OCI-LY3 (cell line): ENCODE measurements around the gene NEDD1.

Experiments used
- H2AFZ ChIP-seq: fragments of 200-600, 300-600 bp; shearing (Covaris generic); 2 replicates; pipeline ENCODE4 v1.6.0; 2014; ENCODE audit warnings: antibody characterized with exemption, low read depth, low read length
- H3K27ac ChIP-seq: fragments of 200-600, 300-600 bp; sonication (generic); 2 replicates; pipeline ENCODE4 v1.5.1; 2014; ENCODE audit warnings: mild to moderate bottlenecking, low read length, moderate library complexity, mixed read lengths
- H3K27me3 ChIP-seq: fragments of 200-600, 300-600 bp; sonication (generic); 2 replicates; pipeline ENCODE4 v1.6.1; 2014; ENCODE audit warnings: low read depth, low read length, mixed read lengths
- H3K36me3 ChIP-seq: fragments of 200-600, 300-600 bp; sonication (generic); replicated peaks from 2 replicates; pipeline ENCODE3; 2014; ENCODE audit warnings: low read depth, low read length, mixed read lengths
- H3K4me1 ChIP-seq: fragments of 300-600, 200-600 bp; sonication (generic); 2 replicates; pipeline ENCODE4 v1.6.1; 2014; ENCODE audit warnings: low read length, mixed read lengths
- H3K4me2 ChIP-seq: fragments of 200-600, 300-600 bp; sonication (generic); 2 replicates; pipeline ENCODE4 v1.6.1; 2014; ENCODE audit warnings: low read length, mixed read lengths
- H3K4me3 ChIP-seq: fragments of 300-600, 200-600 bp; sonication (generic); 2 replicates; pipeline ENCODE4 v1.5.1; 2014; ENCODE audit warnings: antibody characterized with exemption, mild to moderate bottlenecking, low read length, moderate library complexity
- H3K79me2 ChIP-seq: fragments of 300-600, 200-600 bp; shearing (Covaris generic); 2 replicates; pipeline ENCODE4 v1.6.1; 2014; ENCODE audit warnings: mild to moderate bottlenecking, low read length, mixed read lengths
- H3K9ac ChIP-seq: fragments of 300-600, 200-600 bp; shearing (Covaris generic); 2 replicates; pipeline ENCODE4 v1.6.0; 2014; ENCODE audit warnings: mild to moderate bottlenecking, low read length, moderate library complexity
- H3K9me3 ChIP-seq: fragments of 200-600, 300-600 bp; shearing (Covaris generic); 2 replicates; pipeline ENCODE4 v1.6.1; 2014; ENCODE audit warnings: low read length, mixed read lengths; ENCODE audit not compliant: insufficient read depth
- H4K20me1 ChIP-seq: fragments of 200-600, 300-600 bp; sonication (generic); 2 replicates; pipeline ENCODE4 v1.6.1; 2016; ENCODE audit warnings: low read length, mixed read lengths; ENCODE audit not compliant: insufficient read depth
- CTCF ChIP-seq: fragments of 200-600, 300-600 bp; sonication (generic); IDR thresholded peaks from 2 replicates; pipeline ENCODE4 v1.5.1; 2014; ENCODE audit warnings: antibody characterized with exemption, low read length, low read depth
- EZH2phosphoT487 ChIP-seq: fragments of 200-600 bp; shearing (Covaris generic); IDR thresholded peaks from 2 replicates; pipeline ENCODE4 v1.6.1; 2018; ENCODE audit warnings: antibody characterized with exemption, mixed run types, low read depth

NEDD1 gene

GRCh38 chr12:96862326-96862725 is 44.7 kb upstream of the NEDD1 start:
- Histone ChIP-seq H2AFZ (no peak overlapping the region), H3K4me2 (no peak overlapping the region), H3K4me3 (no peak overlapping the region), H3K27me3 (no peaks in the 10 kb centered on the region), H3K9ac (no peak overlapping the region), H3K9me3 (no peaks in the 10 kb centered on the region), H4K20me1 (no peaks in the 10 kb centered on the region), H3K36me3 (no peaks in the 10 kb centered on the region), H3K4me1 (no peaks in the 10 kb centered on the region), H3K79me2 (no peaks in the 10 kb centered on the region), H3K27ac (no peak overlapping the region)
- no peak for TF ChIP-seq EZH2phosphoT487
- TF ChIP-seq CTCF: no peak

GRCh38 chr12:96864335-96864734 is 42.7 kb upstream of the NEDD1 start:
- Histone ChIP-seq H3K4me3 (no peak overlapping the region), H3K9ac (no peak overlapping the region), H3K79me2 (no peaks in the 10 kb centered on the region), H4K20me1 (no peaks in the 10 kb centered on the region), H3K4me2 (no peak overlapping the region), H3K27me3 (no peaks in the 10 kb centered on the region), H2AFZ (no peak overlapping the region), H3K27ac (no peak overlapping the region), H3K4me1 (no peaks in the 10 kb centered on the region), H3K9me3 (no peaks in the 10 kb centered on the region), H3K36me3 (no peaks in the 10 kb centered on the region)
- TF ChIP-seq CTCF (no peak), EZH2phosphoT487 (no peak)

- no peaks in the 10 kb centered on the region for H3K36me3 ChIP-seq
- H3K27ac ChIP-seq: no peak overlapping the region
- H3K4me3 ChIP-seq: no peak overlapping the region
- no peaks in the 10 kb centered on the region for H3K27me3 ChIP-seq
- TF ChIP-seq CTCF: no peak
- no peak for TF ChIP-seq EZH2phosphoT487
- H4K20me1 ChIP-seq: no peaks in the 10 kb centered on the region
- no peaks in the 10 kb centered on the region for H3K79me2 ChIP-seq
- no peaks in the 10 kb centered on the region for H3K4me1 ChIP-seq
- H2AFZ ChIP-seq: no peak overlapping the region
- H3K9ac ChIP-seq: no peak overlapping the region
- H3K9me3 ChIP-seq: no peaks in the 10 kb centered on the region
- no peak overlapping the region for H3K4me2 ChIP-seq
Measured at GRCh38 chr12:96866801-96867590, 40.1 kb upstream of the NEDD1 start.

- H3K4me1 ChIP-seq: no peaks in the 10 kb centered on the region
- no peaks in the 10 kb centered on the region for H3K27me3 ChIP-seq
- no peak overlapping the region for H2AFZ ChIP-seq
- H3K36me3 ChIP-seq: no peaks in the 10 kb centered on the region
- no peaks in the 10 kb centered on the region for H3K79me2 ChIP-seq
- H3K4me2 ChIP-seq: no peak overlapping the region
- H3K9me3 ChIP-seq: no peaks in the 10 kb centered on the region
- no peak overlapping the region for H3K4me3 ChIP-seq
- no peak overlapping the region for H3K9ac ChIP-seq
- no peak overlapping the region for H3K27ac ChIP-seq
- no peaks in the 10 kb centered on the region for H4K20me1 ChIP-seq
- TF ChIP-seq CTCF (no peak), EZH2phosphoT487 (no peak)
Measured at GRCh38 chr12:96870946-96871345, 36.1 kb upstream of the NEDD1 start.
